Dermis blood vessel endothelial cell (primary cell): ENCODE data around the gene SAC3D1. TPM values are rescaled to one million over a fixed set of nuclear protein-coding genes. Genes with fewer than 3 reads are reported as not detected.

ENCODE experiments used
- DNase-seq: peaks from one replicate; pipeline ENCODE4 v3.0.0; 2010
- total RNA-seq: library from RNA; depleted of rRNA; stranded (reverse); fragments of >200 nt; gene quantifications from 2 replicates; pipeline ENCODE4 v1.2.3, GENCODE V29; 2014

SAC3D1 gene
- total RNA-seq, 1 donor from 2014 or later, result 12.4 TPM

GRCh38 chr11:65026810-65027209 is 14.2 kb upstream of the SAC3D1 start:
- no peak for DNase-seq

- DNase-seq, result peak; percentile 97
Observed at GRCh38 chr11:65027213-65028067, 13.6 kb upstream of the SAC3D1 start, which contains the start of gene SNX15. TSS of gene SNX15 (plus strand) at chr11:65027439. CDS start at chr11:65027538, 99 bp downstream.

GRCh38 chr11:65032216-65032615 is 8.8 kb upstream of the SAC3D1 start:
- no peak for DNase-seq

- no peak for DNase-seq
Observed at GRCh38 chr11:65034423-65034822, 6.6 kb upstream of the SAC3D1 start.

- DNase-seq, result no peak
Observed at GRCh38 chr11:65035579-65035978, 5.4 kb upstream of the SAC3D1 start.

GRCh38 chr11:65036931-65037330 is 4.1 kb upstream of the SAC3D1 start:
- no peak for DNase-seq

GRCh38 chr11:65040520-65040846 is 527 bp upstream of the SAC3D1 start:
- no peak for DNase-seq

GRCh38 chr11:65042891-65043290 is 1.9 kb downstream of the SAC3D1 start:
- no peak for DNase-seq

GRCh38 chr11:65043881-65044501 is 3.0 kb downstream of the SAC3D1 start:
- DNase-seq, result no peak

GRCh38 chr11:65045061-65045460 is 4.1 kb downstream of the SAC3D1 start:
- no peak for DNase-seq

GRCh38 chr11:65045728-65046127 is 4.7 kb downstream of the SAC3D1 start:
- no peak for DNase-seq

- peak; percentile 7 for DNase-seq
Observed at GRCh38 chr11:65047581-65048422, 6.8 kb downstream of the SAC3D1 start.

GRCh38 chr11:65051398-65051858 is 10.4 kb downstream of the SAC3D1 start:
- no peak for DNase-seq

GRCh38 chr11:65053827-65054508 is 13.0 kb downstream of the SAC3D1 start:
- DNase-seq, result no peak

GRCh38 chr11:65055538-65055937 is 14.5 kb downstream of the SAC3D1 start:
- no peak for DNase-seq

- no peak for DNase-seq
Observed at GRCh38 chr11:65056999-65057398, 16.0 kb downstream of the SAC3D1 start.

GRCh38 chr11:65057526-65057925 is 16.5 kb downstream of the SAC3D1 start:
- DNase-seq, result no peak

GRCh38 chr11:65058012-65058411 is 17.0 kb downstream of the SAC3D1 start:
- DNase-seq, result no peak

GRCh38 chr11:65058419-65059054 is 17.5 kb downstream of the SAC3D1 start, which contains the start of gene NAALADL1:
TSS of gene NAALADL1 (minus strand) at chr11:65058553. CDS start at chr11:65058521, 32 bp downstream.
- DNase-seq, result no peak

GRCh38 chr11:65059523-65059922 is 18.5 kb downstream of the SAC3D1 start:
- no peak for DNase-seq

- DNase-seq, result no peak
Observed at GRCh38 chr11:65059959-65060824, 19.2 kb downstream of the SAC3D1 start.
